GM04503 (cell line): Measurements from ENCODE around the gene PEX6.

Experiments
- DNase-seq: peaks from one replicate; pipeline ENCODE4 v3.0.0-alpha.2; 2012; ENCODE audit warnings: low read depth

PEX6 gene

DNA sequence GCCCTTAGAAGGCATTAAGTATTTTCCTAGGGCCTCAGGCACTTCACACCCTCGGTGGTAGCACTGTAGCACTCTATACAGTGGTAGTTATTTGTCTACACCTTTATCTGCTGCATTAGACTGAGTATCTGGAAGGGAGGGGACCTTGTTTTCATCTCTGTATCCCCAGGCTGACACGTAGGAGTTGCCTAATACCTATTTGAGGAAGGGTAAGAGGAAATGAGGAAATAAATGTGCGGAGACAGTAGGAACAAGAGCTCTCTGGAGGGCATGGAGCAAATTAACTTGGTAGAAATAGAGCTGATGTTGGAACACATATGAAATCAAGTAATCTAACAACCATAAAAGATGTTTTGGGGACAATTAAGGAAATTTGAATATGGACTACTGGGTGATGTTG, 45.8 kb downstream of the PEX6 start:
- DNase-seq = no peak

DNA sequence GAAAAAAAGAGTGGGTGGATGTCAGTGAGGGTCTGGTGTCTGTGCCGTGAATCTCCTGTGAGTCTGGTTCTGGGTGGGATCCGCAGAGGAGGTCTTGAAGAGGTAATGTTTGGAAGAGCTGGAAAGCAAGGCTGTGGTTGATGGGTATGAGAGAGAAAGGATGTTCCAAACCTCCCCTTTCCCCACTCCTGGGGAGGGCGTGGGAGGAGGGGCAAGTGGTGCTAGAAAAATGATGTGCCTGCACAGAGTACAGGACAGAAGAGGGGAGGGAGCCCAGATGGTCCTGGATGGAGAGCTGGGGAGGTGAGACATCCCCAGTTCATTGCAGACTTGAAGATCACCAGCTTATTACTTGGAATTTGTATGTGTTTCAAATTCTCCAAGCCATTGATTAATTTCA, 46.6 kb downstream of the PEX6 start:
- no peak for DNase-seq

DNA sequence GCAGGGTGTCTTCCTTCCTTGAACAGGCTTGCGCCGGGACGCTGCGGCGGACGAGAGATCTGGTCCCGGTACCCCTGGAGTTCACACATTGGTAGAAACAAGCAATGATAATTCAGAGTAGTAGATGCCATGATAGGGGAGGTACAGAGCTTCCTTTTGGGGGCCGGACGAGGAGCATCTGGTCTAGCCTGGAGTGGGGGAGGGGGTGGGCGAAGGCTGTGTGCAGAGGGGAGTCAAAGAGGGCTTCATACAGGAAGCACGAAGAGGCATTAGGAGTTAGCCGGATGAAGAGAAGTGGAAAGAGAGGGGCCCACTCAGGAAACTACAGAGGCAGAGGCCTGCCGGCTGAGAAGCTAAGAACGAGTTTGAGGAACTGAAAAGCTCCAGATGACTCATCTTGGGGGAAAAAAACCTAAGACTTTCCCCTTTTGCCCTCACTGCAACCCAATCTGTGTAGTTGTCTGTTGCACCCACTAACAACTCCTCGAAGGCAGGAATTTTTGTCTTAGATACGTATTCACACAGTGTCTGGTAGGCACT, 49.1 kb downstream of the PEX6 start:
- DNase-seq = peak; percentile 44

DNA sequence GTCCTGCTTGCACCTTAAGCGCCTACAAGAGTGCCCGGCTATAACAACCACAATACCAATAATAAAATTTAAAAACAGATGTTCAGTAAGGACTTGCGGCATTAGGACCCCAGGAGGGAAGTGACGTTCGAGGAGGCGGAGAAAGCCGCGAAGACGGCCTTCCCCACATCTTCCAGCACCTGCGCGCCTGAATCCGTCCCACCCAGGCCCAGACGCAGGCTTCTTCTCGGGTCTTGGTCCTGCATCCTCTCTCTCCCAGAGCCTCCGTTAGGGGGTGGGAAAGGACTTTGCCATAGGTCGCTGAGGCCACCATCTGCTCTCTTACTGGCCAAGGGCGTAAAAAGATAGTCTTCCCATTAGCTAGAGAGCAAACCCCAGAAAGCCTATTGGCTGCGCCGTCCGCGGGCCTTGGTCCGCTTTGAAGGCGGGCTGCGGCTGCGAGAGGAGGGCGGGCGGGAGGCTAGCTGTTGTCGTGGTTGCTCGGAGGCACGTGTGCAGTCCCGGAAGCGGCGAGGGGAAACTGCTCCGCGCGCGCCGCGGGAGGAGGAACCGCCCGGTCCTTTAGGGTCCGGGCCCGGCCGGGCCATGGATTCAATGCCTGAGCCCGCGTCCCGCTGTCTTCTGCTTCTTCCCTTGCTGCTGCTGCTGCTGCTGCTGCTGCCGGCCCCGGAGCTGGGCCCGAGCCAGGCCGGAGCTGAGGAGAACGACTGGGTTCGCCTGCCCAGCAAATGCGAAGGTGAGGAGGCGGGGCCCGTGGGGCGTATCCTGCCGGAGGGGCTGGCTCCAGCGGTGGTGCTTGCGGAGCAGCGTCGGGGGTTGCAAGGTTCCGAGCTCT, 49.8 kb downstream of the PEX6 start, which contains the start of gene CNPY3:
CNPY3 (plus strand) TSS at position 495 of the 835 bp plus-strand sequence; CDS start at position 586, 91 bp downstream.
- peak; percentile 92 for DNase-seq

DNA sequence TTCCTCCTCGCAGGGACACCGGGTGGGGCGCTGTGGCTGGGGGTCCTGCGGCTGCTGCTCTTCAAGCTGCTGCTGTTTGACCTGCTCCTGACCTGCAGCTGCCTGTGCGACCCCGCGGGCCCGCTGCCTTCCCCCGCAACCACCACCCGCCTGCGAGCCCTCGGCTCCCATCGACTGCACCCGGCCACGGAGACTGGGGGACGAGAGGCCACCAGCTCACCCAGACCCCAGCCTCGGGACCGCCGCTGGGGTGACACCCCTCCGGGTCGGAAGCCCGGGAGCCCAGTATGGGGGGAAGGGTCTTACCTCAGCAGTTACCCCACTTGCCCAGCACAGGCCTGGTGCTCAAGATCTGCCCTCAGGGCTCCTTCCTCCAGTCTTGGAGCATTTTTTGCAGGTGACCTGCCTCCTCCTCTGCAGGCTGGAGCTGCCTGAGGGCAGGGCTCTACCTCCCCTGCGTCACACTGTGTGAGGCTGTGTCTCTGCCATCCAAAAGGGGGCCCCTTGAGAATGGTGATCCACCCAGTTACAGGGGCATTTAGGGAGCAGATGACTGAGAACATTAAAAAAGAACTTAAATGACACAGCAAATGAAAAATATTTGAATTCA, 53.6 kb downstream of the PEX6 start:
- DNase-seq = no peak

DNA sequence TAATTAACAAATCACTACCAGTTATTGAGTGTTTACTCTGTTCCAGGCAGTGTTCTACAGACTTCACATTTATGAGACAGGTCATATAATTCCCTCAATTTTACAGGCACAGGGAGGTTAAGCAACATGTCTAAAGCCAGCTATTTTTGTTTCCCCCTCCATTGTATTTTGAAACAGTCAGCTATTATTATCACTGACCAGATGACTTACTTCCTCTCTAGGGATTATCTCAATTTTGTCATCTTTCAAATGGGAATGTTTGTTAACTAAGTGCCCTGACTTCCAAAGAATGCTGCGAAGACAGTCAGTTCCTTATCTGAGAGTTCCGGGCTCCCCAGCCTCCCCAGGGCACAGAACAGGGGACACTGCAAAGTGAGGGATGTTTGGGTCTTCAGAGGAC, 55.3 kb downstream of the PEX6 start:
- DNase-seq = no peak

DNA sequence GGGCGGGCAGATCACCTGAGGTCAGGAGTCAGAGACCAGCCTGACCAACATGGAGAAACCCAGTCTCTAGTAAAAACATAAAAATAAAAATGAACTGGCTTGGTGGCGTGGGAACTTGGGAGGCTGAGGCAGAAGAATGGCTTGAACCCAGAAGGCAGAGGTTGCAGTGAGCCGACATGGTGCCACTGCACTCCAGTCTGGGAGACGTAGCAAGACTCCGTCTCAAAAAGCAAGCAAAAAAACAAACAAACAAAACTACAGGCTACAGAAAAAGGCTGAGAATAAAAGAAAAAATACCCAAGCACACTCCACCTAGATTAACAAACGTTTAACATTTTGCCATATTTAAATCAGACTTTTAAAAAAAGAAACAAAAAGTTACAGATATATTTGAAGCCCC, 57.2 kb downstream of the PEX6 start:
- DNase-seq = no peak

DNA sequence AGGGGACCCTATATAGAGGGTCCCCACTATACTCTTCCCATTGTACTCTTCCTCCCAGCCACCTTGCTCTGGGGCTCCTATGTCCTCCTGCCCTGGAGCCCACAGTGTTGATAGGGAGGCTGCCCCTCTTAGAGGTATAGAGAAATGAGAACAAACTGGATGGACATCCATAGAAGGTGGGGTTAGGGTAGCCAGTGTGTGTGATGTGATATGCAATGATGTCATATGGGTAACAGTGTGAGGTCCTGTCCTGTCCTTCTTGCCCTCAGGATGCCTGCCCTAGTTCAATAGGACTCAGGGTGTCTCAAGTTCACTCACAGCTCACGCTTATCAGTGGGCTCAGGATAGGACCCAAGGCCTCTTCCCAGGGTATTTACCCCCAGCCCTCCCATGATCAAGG, 62.7 kb downstream of the PEX6 start:
- DNase-seq = no peak

DNA sequence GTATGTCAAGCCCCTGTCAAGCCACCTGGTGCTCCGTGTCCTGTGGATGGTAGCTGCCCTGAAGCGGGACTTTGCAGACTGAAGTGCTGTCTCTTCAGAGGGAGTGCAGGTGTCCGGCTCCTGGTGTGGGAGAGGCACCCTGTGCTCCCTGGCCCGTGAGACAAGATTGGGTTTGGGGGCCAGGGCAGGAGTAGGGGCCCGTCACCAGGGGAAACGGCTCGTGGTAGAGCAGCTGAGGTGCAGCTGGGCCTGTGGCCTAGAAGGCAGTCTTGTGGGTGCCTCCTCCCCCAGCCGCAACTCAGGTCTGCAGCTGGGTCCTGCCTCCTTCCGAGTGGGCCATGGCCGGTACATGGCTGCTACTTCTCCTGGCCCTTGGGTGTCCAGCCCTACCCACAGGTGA, 63.2 kb downstream of the PEX6 start, which contains the start of gene PTCRA:
PTCRA (plus strand) TSS at position 322 of the 400 bp plus-strand sequence; CDS start at position 339, 17 bp downstream.
- DNase-seq = no peak

DNA sequence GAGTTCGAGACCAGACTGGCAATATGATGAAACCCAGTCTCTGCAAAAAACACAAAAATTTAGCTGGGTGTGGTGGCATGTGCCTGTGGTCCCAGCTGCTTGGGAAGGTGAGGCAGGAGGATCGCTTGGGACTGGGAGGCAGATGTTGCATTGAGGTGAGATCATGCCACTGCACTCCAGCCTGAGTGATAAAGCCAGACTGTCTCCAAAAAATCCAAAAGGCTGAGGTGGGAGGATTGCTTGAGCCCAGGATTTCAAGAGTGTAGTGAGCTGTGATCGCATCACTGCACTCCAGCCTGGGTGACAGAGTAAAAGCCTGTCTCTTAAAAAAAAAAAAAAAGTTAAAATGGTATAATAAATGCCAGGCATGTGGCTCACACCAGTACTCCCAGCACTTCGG, 64.4 kb downstream of the PEX6 start:
- no peak for DNase-seq
